GM18873 (cell line): Measurements from ENCODE around the gene LUC7L.
A peak's percentile ranks its signal among the peaks of the same experiment; 100 is the strongest.
"Not testable (repeated sequence)": the region's sequence is repeated elsewhere in the genome, so short reads cannot be mapped to it uniquely, and the experiment has no call there.

ENCODE experiments used
- ATAC-seq: cut with Tn5 transposase; IDR thresholded peaks from one replicate; pipeline ENCODE4 v1.9.1; 2021; ENCODE audit warnings: mild to moderate bottlenecking, moderate library complexity, moderate number of reproducible peaks; ENCODE audit not compliant: unreplicated experiment, low FRiP score

Gene LUC7L

GRCh38 chr16:234468-235305, 5.4 kb upstream of the LUC7L start, which contains the start of gene FAM234A:
TSS of gene FAM234A (plus strand) at chr16:234821. CDS start at chr16:254414, 19,593 bp downstream.
- peak; percentile 82 for ATAC-seq

DNA sequence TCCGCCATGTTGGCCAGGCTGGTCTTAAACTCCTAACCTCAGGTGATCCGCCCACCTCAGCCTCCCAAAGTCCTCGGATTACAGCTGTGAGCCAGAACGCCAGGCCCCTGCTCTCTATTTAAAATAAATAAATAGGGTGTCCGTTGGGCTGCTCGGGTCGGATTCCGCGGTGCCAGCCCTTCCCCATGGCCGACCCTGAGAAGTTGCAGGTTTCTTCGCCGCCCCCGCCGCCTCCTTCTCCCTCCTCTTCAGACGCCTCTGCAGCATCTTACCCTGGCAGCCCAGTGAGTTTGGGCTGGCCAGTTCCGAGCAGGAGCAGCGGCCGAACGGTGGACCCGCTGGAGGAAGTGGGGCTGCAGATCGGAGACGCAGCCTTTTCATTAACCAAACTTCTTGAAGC, 1.7 kb upstream of the LUC7L start:
- no peak for ATAC-seq

GRCh38 chr16:230351-230750, 1.1 kb upstream of the LUC7L start:
- not testable (repeated sequence) for ATAC-seq

GRCh38 chr16:229731-230281, 557 bp upstream of the LUC7L start:
- ATAC-seq: no peak

DNA sequence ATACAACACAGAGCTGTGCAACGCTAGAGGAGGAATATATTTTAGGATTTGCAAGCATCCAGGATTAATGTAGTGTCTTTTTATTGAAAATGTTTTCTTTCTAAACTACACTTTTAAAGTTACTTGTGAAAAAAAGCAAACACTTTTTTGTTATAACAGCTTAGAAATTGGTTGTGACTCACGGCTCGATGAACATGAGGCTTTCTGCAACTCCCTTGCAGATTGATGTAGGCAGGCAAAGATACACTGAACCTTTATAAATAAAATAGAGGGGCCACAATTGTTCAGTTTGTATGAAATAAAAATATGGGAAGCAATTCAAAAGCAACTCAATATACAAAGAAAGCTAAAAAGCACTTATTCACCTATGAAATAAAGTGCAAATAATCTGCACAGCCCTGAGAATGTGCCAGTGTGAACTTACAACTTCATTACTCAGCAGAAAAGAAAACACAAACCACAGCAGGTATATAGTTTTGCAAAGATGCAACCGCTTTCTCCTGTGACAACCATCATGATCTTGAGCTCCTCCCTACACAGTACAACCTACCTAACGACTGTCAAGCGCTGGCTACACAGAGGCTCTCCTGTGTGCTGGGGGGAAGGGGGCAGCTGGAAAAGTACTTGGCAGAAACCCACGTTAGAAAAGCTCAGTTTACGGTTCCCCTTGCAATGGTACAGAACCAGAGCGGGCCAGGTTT, 948 bp downstream of the LUC7L start:
- no peak for ATAC-seq

GRCh38 chr16:220021-220420, 9.2 kb downstream of the LUC7L start:
- ATAC-seq: no peak

DNA sequence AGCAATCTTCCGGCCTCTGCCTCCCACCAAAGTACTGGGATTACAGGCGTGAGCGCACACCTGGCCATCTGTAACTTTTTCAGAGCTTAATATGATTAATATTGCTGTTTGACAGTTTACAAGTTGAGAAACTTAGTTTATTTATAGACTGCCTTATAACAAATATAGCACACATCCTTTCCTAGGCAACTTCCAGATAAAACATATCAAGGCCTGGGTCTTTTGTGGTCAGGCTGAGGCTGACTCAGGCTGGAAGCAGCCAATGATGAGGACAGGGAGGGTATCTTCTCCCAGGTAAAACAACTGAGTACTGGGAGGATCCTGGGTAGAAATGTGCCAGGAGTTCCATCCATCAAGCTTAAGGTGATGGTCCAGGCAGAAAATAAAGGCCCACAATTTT, 16.2 kb downstream of the LUC7L start:
- no peak for ATAC-seq

- not testable (repeated sequence) for ATAC-seq
Measured at GRCh38 chr16:211631-212180, 17.5 kb downstream of the LUC7L start.

DNA sequence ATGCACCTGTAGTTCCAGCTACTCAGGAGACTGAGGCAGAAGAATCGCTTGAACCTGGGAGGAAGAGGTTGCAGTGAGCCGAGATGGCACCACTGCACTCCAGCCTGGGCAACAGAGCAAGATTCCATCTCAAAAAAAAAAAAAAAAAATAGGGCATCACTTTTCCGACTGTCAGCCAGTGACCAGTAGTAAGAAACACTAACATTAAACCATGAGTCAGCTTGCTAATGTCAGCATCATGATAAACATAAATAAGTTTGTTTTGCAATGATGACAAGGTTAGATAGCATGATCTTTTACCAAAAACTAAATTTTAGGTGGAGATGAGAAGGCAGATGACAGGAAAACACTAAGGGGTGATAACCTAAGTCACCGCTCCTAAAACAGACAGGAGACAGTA, 19.9 kb downstream of the LUC7L start:
- not testable (repeated sequence) for ATAC-seq

DNA sequence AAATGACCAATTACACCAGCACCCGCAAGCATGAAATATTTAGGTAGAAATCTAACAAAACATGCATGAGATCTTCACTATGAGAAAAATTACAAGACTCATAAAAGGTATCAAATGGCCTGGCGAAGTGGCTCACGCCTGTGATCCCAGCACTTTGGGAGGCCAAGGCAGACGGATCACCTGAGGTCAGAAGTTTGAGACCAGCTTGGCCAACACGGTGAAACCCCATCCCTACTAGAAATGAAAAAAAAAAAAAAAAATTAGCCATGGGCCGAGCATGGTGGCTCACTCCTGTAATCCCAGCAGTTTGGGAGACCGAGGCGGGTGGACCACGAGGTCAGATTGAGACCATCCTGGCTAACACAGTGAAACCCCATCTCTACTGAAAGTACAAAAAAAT, 25.2 kb downstream of the LUC7L start:
- ATAC-seq: not testable (repeated sequence)

DNA sequence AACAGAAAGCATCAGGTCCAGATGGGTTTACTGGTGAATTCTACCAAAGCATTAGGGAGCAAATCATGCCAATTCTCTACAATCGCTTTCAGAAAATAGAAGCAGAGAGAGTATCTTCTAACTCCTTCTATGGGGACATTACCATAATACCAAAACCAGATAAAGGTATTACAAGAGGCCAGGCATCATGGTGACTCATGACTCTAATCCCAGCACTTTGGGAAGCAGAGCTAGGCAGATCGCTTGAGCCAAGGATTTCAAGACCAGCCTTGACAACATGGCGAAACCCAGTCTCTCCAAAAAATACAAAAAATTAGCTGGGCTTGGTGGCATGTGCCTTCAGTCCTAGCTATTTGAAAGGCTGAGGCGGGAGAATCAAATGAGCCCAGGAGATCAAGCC, 26.0 kb downstream of the LUC7L start:
- no peak for ATAC-seq

GRCh38 chr16:200388-200787, 28.9 kb downstream of the LUC7L start:
- ATAC-seq: no peak

DNA sequence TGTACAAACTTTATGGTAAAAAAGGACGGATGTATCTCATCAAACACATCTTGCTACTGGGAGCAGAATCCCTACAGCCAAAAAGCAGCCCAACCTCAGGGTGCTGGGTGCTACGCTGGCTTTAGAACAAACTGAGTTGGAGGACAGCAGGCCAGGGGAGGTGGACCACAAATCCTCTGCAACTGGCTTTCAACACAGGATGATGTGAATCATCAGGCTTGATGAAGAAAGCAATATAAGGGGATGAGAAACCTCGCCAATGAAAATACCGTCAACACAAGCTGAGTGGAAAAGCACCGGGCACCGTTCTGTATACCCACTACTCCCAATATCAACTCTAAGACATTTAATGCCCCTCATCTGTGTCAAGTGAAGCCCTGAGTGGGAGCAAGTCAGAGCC, 34.7 kb downstream of the LUC7L start:
- ATAC-seq: no peak

- ATAC-seq: no peak
Measured at GRCh38 chr16:193441-193840, 35.8 kb downstream of the LUC7L start.

DNA sequence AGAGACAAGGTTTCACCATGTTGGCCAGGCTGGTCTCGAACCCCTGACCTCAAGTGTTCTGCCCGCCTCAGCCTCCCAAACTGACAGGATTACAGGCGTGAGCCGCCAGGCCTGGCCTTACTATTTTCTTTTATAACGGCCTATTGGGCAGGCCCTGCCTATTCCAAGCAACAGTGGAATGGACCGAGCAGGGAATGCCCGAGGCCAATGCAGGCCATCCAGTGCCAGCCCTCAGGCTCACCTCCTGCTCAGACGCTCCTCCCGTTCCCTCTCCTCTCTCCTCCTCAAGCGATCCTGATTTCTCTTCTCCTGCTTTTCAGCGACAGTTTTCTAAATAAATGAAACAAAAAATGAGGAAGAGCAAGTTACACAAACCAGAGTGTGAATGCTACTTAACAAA, 36.6 kb downstream of the LUC7L start:
- no peak for ATAC-seq

GRCh38 chr16:191831-192230, 37.4 kb downstream of the LUC7L start:
- no peak for ATAC-seq

GRCh38 chr16:189604-190186, 39.6 kb downstream of the LUC7L start:
- no peak for ATAC-seq

DNA sequence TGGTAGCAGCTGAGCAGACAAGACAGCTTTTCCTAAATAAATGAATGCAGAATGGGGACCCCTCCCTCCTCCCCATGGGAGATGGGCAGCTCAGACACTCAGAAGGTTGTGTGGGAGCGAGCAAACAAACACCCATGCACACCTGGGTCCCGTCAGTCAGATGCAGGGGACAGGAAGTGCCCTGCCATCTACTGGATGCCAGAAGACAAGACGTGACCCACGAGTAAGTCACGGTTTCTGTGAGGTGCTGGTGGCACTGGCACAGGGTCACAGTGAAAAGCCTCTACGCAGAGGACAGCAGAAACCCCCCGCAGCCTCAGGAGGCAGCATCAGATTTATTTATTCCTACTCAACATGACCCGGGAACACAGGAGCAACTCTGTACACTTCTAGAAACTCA, 40.6 kb downstream of the LUC7L start:
- no peak for ATAC-seq

DNA sequence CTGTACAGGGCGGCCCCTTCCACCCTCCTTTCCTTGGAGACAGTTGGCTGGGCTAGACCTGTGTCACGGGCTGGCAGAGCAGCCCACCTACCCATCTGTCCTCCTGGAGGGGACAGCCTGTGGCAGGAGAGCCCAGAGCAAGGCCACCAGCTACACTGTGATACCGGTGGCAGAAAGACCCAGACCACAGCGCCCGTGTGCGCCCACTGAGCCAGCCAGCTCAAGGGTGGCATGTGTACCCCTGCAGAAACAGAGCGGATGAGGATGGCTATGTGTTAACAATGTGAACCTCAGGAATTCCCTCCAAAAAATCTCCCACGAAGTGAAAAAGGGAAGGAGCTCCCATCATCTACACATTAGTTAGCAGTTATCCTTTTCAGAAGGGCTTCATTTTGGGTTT, 41.9 kb downstream of the LUC7L start:
- ATAC-seq: no peak

DNA sequence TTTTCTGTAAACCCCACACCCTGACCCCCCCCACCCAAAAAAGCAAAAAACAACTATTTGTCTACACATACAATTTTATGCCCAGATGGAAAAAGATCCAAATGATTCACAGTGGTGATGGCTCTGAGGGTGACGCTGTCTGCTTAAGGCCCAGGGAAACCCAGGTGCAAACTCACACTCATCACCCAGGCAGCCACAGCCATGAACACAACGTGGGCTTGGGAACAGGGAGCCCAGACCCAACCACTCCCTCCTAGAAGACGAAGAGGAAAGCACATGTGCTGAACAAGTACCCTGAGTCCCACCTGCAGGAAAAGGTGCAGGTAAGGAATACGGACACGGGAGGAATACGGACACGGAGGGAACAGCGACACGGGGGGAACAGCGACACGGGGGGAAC, 43.6 kb downstream of the LUC7L start:
- ATAC-seq: no peak

DNA sequence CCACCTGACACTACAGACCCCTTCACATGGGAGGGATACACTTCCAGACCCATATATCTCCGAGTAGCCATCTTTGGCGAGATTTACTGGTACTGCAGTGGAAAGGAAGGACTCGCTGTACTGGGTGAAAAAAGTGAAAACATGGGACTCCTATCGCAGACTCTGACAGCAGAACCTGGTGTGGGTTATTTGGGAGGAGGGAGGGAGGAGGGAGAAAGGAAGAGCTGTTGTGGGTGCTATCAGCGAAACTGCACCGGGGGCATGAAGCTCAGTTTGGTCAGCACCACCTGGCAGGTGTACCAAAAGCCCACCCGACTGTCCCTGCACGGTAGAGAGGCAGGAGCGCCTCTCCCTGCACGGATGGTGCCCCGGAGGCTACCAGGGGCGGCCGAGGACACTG, 44.0 kb downstream of the LUC7L start:
- no peak for ATAC-seq
